ENCODE data around the gene SUMF2. TPM values are rescaled to one million over a fixed set of nuclear protein-coding genes. Genes with fewer than 3 reads are reported as not detected.
"Not testable (repeated sequence)": the region's sequence is repeated elsewhere in the genome, so short reads cannot be mapped to it uniquely, and the experiment has no call there.

SUMF2 gene
- total RNA-seq, result 153 and 158 TPM in 2 replicates

DNA sequence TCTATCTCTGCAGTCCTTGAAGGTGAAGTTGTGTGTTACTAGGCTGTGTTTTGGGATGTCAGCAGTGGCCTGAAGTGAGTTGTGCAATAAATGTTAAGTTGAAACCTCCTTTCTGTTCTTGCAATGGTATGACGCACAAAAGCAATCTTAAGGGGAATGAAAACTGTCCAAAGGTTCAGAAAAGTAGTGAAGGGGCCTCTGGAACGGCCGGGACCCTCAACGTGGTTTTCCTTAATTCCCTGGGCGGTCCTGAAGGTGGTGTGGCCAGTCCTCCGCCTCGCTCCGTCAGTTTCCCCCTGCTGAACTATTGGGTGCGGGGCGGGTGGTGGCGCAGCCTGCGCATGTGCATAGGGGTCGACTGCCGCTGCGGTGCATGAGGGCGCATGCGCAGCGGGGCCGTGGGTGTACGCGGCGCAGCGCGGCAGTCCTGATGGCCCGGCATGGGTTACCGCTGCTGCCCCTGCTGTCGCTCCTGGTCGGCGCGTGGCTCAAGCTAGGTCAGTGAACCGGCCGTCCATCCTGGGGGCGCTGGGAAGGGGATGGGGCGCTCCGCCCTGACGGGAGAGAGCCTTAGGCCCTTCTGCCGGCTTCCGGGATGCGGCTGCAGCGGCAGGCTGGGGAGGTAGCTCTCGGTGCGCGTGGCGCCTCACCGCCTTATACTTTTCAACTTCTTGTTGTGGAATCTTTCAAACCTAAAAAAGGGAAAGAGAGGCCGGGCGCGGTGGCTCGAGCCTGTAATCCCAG, at the start of gene SUMF2:
Gene SUMF2, plus strand, starts transcription at position 405 of the 744 bp plus-strand sequence. Its CDS starts 26 bp downstream, at position 431.
- peak; percentile 85 for DNase-seq (ENCODE audit: low spot score)
- H3K4me3 Mint-ChIP-seq (ENCODE audit: low read depth), result peak within 1 kb of the TSS; percentile 90
- H3K36me3 Mint-ChIP-seq (ENCODE audit: low read depth), result peaks cover 61% of the 10 kb centered on the region
- no peaks in the 10 kb centered on the region for H3K9me3 Mint-ChIP-seq
- peaks cover 38% of the 10 kb centered on the region for H3K4me1 Mint-ChIP-seq (ENCODE audit: low read depth)
- intact Hi-C loops (cut with micrococcal nuclease), result loop anchor here (1.0 to 5.0 kb wide), 4 partner anchors 13 to 697 kb away; partner anchors contain the start of genes CCT6A, CHCHD2, LANCL2 and PSPH
- H3K27me3 Mint-ChIP-seq (ENCODE audit: low read depth), result no peaks in the 10 kb centered on the region
- H3K27ac Mint-ChIP-seq, result peak within 1 kb of the TSS; percentile 78

- peaks cover 20% of the 10 kb centered on the region for H3K36me3 Mint-ChIP-seq (ENCODE audit: low read depth)
- H3K27ac Mint-ChIP-seq; H3K9me3 Mint-ChIP-seq; intact Hi-C loops (cut with micrococcal nuclease); H3K4me3 Mint-ChIP-seq (ENCODE audit: low read depth); DNase-seq (ENCODE audit: low spot score); H3K4me1 Mint-ChIP-seq (ENCODE audit: low read depth); H3K27me3 Mint-ChIP-seq (ENCODE audit: low read depth): not testable (repeated sequence)
Measured at GRCh38 chr7:56017015-56017414, 47.1 kb upstream of the SUMF2 start.

DNA sequence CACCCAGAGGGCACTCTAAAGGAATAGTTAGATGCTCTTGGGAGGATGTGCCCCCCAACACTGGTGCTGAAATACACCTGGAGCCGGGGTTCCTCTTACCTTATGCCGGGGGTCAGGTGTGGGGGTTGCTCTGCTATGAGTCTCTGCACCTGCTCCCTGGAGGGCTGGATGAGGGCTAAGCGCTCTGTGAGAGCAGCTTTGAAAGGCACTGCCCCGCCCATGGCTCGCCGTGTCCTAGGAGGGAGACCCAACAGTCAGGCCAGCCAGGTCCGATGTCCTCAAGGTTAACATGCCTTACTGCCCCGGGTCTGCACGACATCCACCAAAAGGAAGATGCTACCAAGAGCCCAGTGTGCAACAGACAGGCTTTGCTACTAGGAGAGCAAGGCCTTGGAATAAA, 44.6 kb upstream of the SUMF2 start:
- H3K9me3 Mint-ChIP-seq, result no peaks in the 10 kb centered on the region
- no peak for DNase-seq (ENCODE audit: low spot score)
- intact Hi-C loops (cut with micrococcal nuclease), result no loop called here
- no peak overlapping the region for H3K4me3 Mint-ChIP-seq (ENCODE audit: low read depth)
- peaks cover 14% of the 10 kb centered on the region for H3K36me3 Mint-ChIP-seq (ENCODE audit: low read depth)
- H3K27me3 Mint-ChIP-seq (ENCODE audit: low read depth), result no peaks in the 10 kb centered on the region
- no peak overlapping the region for H3K27ac Mint-ChIP-seq
- H3K4me1 Mint-ChIP-seq (ENCODE audit: low read depth), result no peaks in the 10 kb centered on the region

GRCh38 chr7:56023500-56023899, 40.6 kb upstream of the SUMF2 start:
- Mint-ChIP-seq H3K27me3 (ENCODE audit: low read depth) (no peaks in the 10 kb centered on the region), H3K9me3 (no peaks in the 10 kb centered on the region), H3K4me3 (ENCODE audit: low read depth) (no peak overlapping the region), H3K4me1 (ENCODE audit: low read depth) (peaks cover 2% of the 10 kb centered on the region), H3K36me3 (ENCODE audit: low read depth) (peaks cover 20% of the 10 kb centered on the region), H3K27ac (no peak overlapping the region)
- DNase-seq (ENCODE audit: low spot score), result no peak
- intact Hi-C loops (cut with micrococcal nuclease), result no loop called here

- Mint-ChIP-seq H3K27me3 (ENCODE audit: low read depth) (no peaks in the 10 kb centered on the region), H3K36me3 (ENCODE audit: low read depth) (peaks cover 24% of the 10 kb centered on the region), H3K4me3 (ENCODE audit: low read depth) (no peak overlapping the region), H3K9me3 (no peaks in the 10 kb centered on the region), H3K4me1 (ENCODE audit: low read depth) (peaks cover 2% of the 10 kb centered on the region), H3K27ac (no peak overlapping the region)
- DNase-seq (ENCODE audit: low spot score), result no peak
- intact Hi-C loops (cut with micrococcal nuclease), result no loop called here
Measured at GRCh38 chr7:56026538-56026937, 37.5 kb upstream of the SUMF2 start.

DNA sequence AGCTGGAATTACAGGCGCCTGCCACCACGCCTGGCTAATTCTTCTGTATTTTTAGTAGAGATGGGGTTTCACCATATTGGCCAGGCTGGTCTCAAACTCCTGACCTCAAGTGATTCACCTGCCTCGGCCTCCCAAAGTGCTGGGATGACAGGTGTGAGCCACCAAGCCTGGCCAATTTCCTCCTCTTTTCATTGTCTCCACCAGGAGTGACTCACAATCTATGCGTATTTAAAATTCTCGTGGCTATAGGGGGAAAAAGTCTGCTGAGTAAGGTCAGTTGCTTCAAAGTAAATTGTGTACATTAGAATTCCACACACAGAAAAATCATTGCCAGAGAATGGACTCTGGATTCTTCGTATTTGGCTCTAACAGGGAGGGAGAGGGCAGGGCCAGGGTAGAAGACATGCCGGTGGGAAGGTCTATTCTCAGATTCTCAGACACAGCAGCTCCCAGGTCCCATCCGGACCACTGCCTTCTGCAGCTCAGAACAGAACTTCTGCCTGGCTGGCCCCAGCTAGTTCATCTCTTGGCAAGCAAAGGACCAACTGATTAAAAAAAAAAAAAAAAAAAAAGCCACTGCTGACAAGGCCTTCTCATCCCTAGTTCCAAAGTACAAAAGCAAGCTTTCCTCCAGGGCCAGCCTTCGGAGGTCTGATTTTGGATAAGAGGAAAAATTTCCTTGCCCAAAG, 35.0 kb upstream of the SUMF2 start:
- no peak overlapping the region for H3K27ac Mint-ChIP-seq
- H3K27me3 Mint-ChIP-seq (ENCODE audit: low read depth), result no peaks in the 10 kb centered on the region
- H3K9me3 Mint-ChIP-seq, result no peaks in the 10 kb centered on the region
- intact Hi-C loops (cut with micrococcal nuclease), result no loop called here
- H3K4me3 Mint-ChIP-seq (ENCODE audit: low read depth), result no peak overlapping the region
- DNase-seq (ENCODE audit: low spot score), result no peak
- H3K36me3 Mint-ChIP-seq (ENCODE audit: low read depth), result peaks cover 31% of the 10 kb centered on the region
- H3K4me1 Mint-ChIP-seq (ENCODE audit: low read depth), result peaks cover 14% of the 10 kb centered on the region

DNA sequence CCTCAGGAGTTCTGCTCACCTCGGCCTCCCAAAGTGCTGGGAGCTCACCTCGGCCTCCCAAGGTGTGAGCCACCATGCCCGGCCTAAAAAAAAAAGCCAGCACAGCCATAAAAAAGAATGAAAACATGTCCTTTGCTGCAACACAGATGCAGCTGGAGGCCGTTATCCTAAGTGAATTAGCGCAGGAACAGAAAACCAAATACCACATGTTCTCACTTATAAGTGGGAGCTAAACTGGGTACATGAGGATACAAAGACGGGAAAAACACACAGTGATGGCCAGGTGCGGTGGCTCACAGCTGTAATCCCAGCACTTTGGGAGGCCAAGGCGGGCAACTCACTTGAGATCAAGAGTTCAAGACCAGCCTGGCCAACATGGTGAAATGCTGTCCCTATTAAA, 33.7 kb upstream of the SUMF2 start:
- Mint-ChIP-seq H3K27ac (no peak overlapping the region), H3K36me3 (ENCODE audit: low read depth) (peaks cover 27% of the 10 kb centered on the region), H3K27me3 (ENCODE audit: low read depth) (no peaks in the 10 kb centered on the region), H3K4me1 (ENCODE audit: low read depth) (peaks cover 14% of the 10 kb centered on the region), H3K9me3 (no peaks in the 10 kb centered on the region), H3K4me3 (ENCODE audit: low read depth) (no peak overlapping the region)
- DNase-seq (ENCODE audit: low spot score), result no peak
- intact Hi-C loops (cut with micrococcal nuclease), result no loop called here

GRCh38 chr7:56031556-56031955, 32.5 kb upstream of the SUMF2 start:
- H3K27me3 Mint-ChIP-seq (ENCODE audit: low read depth); DNase-seq (ENCODE audit: low spot score); intact Hi-C loops (cut with micrococcal nuclease); H3K27ac Mint-ChIP-seq; H3K9me3 Mint-ChIP-seq: not testable (repeated sequence)
- peaks cover 23% of the 10 kb centered on the region for H3K36me3 Mint-ChIP-seq (ENCODE audit: low read depth)
- H3K4me3 Mint-ChIP-seq (ENCODE audit: low read depth), result peak overlapping the region; percentile 15
- H3K4me1 Mint-ChIP-seq (ENCODE audit: low read depth), result peaks cover 13% of the 10 kb centered on the region

DNA sequence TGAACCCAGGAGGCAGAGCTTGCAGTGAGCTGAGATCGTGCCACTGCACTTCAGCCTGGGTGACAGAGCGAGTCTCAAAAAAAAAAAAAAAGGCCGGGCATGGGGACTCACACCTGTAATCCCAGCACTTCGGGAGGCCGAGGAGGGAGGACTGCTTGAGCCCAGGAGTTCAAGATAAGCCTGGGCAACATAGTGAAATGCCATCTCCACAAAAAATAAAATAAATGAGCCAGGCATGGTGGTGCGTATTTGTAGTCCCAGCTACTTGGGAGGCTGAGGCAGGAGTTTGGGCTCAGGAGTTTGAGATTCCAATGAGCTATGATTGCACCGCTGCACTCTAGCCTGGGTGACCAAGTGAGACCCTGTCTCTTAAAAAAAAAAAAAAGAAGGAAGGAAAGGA, 31.5 kb upstream of the SUMF2 start:
- not testable (repeated sequence) for H3K27me3 Mint-ChIP-seq (ENCODE audit: low read depth)

GRCh38 chr7:56033671-56034432, 30.2 kb upstream of the SUMF2 start:
- H3K36me3 Mint-ChIP-seq (ENCODE audit: low read depth), result peaks cover 18% of the 10 kb centered on the region
- H3K9me3 Mint-ChIP-seq, result no peaks in the 10 kb centered on the region
- H3K27me3 Mint-ChIP-seq (ENCODE audit: low read depth), result no peaks in the 10 kb centered on the region
- H3K27ac Mint-ChIP-seq, result peak overlapping the region; percentile 75
- peak; percentile 75 for DNase-seq (ENCODE audit: low spot score)
- intact Hi-C loops (cut with micrococcal nuclease), result loop anchor here (1.0 to 2.0 kb wide), 2 partner anchors 17 to 31 kb away; partner anchors contain the start of genes CCT6A, PSPH and SUMF2
- H3K4me3 Mint-ChIP-seq (ENCODE audit: low read depth), result peak overlapping the region; percentile 88
- peaks cover 12% of the 10 kb centered on the region for H3K4me1 Mint-ChIP-seq (ENCODE audit: low read depth)

More for the DNA sequence above, 31.5 kb upstream of the SUMF2 start:
- DNase-seq (ENCODE audit: low spot score); H3K27ac Mint-ChIP-seq; H3K9me3 Mint-ChIP-seq; intact Hi-C loops (cut with micrococcal nuclease): not testable (repeated sequence)
- H3K4me3 Mint-ChIP-seq (ENCODE audit: low read depth), result peak overlapping the region; percentile 33
- peaks cover 12% of the 10 kb centered on the region for H3K4me1 Mint-ChIP-seq (ENCODE audit: low read depth)
- H3K36me3 Mint-ChIP-seq (ENCODE audit: low read depth), result peaks cover 21% of the 10 kb centered on the region

GRCh38 chr7:56040730-56041129, 23.4 kb upstream of the SUMF2 start:
- H3K27ac Mint-ChIP-seq, result no peak overlapping the region
- intact Hi-C loops (cut with micrococcal nuclease), result no loop called here
- no peaks in the 10 kb centered on the region for H3K27me3 Mint-ChIP-seq (ENCODE audit: low read depth)
- no peaks in the 10 kb centered on the region for H3K4me1 Mint-ChIP-seq (ENCODE audit: low read depth)
- H3K4me3 Mint-ChIP-seq (ENCODE audit: low read depth), result no peak overlapping the region
- no peaks in the 10 kb centered on the region for H3K9me3 Mint-ChIP-seq
- DNase-seq (ENCODE audit: low spot score), result no peak
- peaks cover 15% of the 10 kb centered on the region for H3K36me3 Mint-ChIP-seq (ENCODE audit: low read depth)

- DNase-seq (ENCODE audit: low spot score); H3K4me3 Mint-ChIP-seq (ENCODE audit: low read depth); H3K27me3 Mint-ChIP-seq (ENCODE audit: low read depth); H3K9me3 Mint-ChIP-seq; H3K27ac Mint-ChIP-seq; intact Hi-C loops (cut with micrococcal nuclease): not testable (repeated sequence)
- peaks cover 11% of the 10 kb centered on the region for H3K4me1 Mint-ChIP-seq (ENCODE audit: low read depth)
- peaks cover 19% of the 10 kb centered on the region for H3K36me3 Mint-ChIP-seq (ENCODE audit: low read depth)
Measured at GRCh38 chr7:56045758-56046157, 18.3 kb upstream of the SUMF2 start.
